Esophagus squamous epithelium (tissue), 4 donors: Measurements from ENCODE around the gene CD247.

ENCODE experiments used
- CTCF ChIP-seq, 6 experiments: fragments of 450-650 bp in 4 of 6; fragments of 200-600 bp in 2 of 6; sonication (generic) in 2 of 6; IDR thresholded peaks; one replicate each; pipeline ENCODE4 v1.5.1; 2016 to 2019; ENCODE audit warnings: antibody characterized with exemption in 6 of 6, mild to moderate bottlenecking in 4 of 6, moderate library complexity in 4 of 6
- POLR2A ChIP-seq, 4 donors: fragments of 450-650 bp; IDR thresholded peaks; one replicate each; pipeline ENCODE4 v1.6.1; 2017; ENCODE audit warnings: antibody characterized with exemption in 4 of 4, mild to moderate bottlenecking in 4 of 4, moderate library complexity in 3 of 4

- TF ChIP-seq CTCF (IDR thresholded peaks at IDR 0.05) (no peak), POLR2A (IDR thresholded peaks at IDR 0.05) (no peak)
Measured at GRCh38 chr1:167474191-167474641, 44.1 kb downstream of the CD247 start.
